ENCODE results near the gene COL13A1. TPM values are rescaled to one million over a fixed set of nuclear protein-coding genes. Genes with fewer than 3 reads are reported as not detected.

Gene COL13A1
- total RNA-seq, 1 donor from 2014 or later = 0.86 TPM

Other genes starting within 250 kb of the COL13A1 start
- gene NEUROG3, start 228.5 kb upstream of the COL13A1 start, total RNA-seq = not detected in 2 replicates
- gene FAM241B, start 171.7 kb upstream of the COL13A1 start, total RNA-seq = 3.1 and 4.4 TPM in 2 replicates

Data from astrocyte (in vitro differentiated cells and primary cell).